Measurements from ENCODE around the gene MGME1. TPM values are rescaled to one million over a fixed set of nuclear protein-coding genes. Genes with fewer than 3 reads are reported as not detected.

MGME1 gene
- total RNA-seq, 4 donors from 2014 or later, result 3.3 to 18.5 (median 5.8) TPM

DNA sequence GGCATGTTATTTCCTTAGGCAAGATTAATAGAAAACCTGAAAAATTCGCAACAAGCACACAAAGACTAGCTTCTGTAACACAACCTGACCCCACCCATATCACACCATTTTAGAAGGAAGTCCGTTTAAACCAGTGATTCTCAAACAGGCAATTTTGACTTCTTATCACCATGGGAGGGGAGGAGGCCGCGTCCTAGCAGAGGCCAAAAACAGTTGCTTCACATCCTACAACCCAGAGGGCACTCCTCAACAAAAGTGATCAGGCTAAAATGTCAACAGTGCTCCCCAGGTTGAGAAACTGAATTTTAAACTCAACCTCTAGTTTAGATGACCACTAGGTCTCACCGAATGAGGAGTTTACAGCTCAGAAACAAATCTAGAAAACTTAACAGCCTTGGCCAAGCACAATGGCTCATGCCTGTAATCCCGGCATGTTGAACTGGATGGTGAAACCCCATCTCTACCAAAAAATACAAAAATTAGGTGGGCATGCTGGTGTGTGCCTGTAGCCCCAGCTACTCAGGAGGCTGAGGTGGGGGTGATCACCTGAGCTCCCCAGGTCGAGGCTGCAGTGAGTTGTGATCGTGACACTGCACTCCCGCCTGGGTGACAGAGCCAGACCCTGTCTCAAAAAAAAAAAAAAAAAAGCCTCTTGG, 3.6 kb upstream of the MGME1 start:
- intact Hi-C loops (cut with DNase I; ENCODE audit: low total_unique reads), result no loop called here
- Histone ChIP-seq H3K27me3 (no peaks in the 10 kb centered on the region), H3K9me3 (no peaks in the 10 kb centered on the region), H3K4me1 (peaks cover under 1 to 4% of the 10 kb centered on the region in 2 donors), H3K36me3 (no peaks in the 10 kb centered on the region), H3K4me3 (peak overlapping the region in 1 of 2 donors; percentile 99), H3K27ac (peak overlapping the region; percentile 1 to 38)
- TF ChIP-seq, protein P1, sequence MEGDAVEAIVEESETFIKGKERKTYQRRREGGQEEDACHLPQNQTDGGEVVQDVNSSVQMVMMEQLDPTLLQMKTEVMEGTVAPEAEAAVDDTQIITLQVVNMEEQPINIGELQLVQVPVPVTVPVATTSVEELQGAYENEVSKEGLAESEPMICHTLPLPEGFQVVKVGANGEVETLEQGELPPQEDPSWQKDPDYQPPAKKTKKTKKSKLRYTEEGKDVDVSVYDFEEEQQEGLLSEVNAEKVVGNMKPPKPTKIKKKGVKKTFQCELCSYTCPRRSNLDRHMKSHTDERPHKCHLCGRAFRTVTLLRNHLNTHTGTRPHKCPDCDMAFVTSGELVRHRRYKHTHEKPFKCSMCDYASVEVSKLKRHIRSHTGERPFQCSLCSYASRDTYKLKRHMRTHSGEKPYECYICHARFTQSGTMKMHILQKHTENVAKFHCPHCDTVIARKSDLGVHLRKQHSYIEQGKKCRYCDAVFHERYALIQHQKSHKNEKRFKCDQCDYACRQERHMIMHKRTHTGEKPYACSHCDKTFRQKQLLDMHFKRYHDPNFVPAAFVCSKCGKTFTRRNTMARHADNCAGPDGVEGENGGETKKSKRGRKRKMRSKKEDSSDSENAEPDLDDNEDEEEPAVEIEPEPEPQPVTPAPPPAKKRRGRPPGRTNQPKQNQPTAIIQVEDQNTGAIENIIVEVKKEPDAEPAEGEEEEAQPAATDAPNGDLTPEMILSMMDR (IDR thresholded peaks at IDR 0.05), result no peak
- TF ChIP-seq POLR2A (IDR thresholded peaks at IDR 0.05), result no peak
- DNase-seq, result no peak

DNA sequence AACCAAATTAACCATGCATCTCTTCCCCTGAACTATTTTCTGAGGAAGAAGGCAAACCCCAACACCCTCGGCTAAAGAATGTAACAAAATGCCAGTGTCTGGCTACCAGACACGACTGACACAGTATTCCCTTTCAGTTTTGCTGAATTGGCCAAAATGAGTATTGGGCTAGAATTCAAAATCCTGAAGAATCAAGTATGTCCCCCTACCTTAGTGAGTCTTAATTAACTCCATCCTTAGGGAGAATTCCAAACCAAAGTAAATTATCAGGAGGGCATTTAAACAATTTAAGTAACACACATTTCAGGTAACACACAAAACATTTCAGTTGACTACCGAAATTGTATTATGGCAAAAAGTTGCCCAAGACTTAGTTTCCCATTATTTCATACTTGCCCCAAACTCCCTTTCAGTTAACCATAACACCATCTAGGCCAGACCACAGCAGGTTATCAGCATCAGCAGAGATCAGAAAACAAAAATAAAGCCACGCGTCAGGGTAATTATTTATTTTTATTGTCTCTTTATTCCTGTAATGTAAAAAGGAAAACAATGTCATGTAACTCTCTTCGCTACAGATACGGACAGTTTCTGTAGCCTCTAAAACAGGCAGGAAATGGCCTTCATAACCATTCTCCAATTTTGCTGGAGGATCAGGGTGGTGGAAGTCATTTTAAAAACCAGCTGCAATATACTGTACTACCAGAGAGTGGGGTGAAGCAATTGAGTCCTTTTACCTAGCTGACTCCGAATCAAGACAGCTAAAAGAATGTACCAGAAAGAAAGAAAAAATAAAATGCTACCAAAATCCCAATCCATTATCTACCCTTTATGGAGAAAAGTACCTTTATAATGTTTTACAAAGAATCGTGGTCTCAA, 2.1 kb upstream of the MGME1 start:
- H3K4me3 ChIP-seq, result peak overlapping the region; percentile 87 to 99
- H3K4me1 ChIP-seq, result peaks cover 4 to 8% of the 10 kb centered on the region in 2 donors
- DNase-seq, result no peak
- H3K36me3 ChIP-seq, result no peaks in the 10 kb centered on the region
- no peaks in the 10 kb centered on the region for H3K27me3 ChIP-seq
- no peaks in the 10 kb centered on the region for H3K9me3 ChIP-seq
- intact Hi-C loops (cut with DNase I; ENCODE audit: low total_unique reads), result no loop called here
- peak overlapping the region; percentile 96 to 98 for H3K27ac ChIP-seq
- no peak for TF ChIP-seq POLR2A (IDR thresholded peaks at IDR 0.05)
- TF ChIP-seq, protein P1 (IDR thresholded peaks at IDR 0.05), result no peak

DNA sequence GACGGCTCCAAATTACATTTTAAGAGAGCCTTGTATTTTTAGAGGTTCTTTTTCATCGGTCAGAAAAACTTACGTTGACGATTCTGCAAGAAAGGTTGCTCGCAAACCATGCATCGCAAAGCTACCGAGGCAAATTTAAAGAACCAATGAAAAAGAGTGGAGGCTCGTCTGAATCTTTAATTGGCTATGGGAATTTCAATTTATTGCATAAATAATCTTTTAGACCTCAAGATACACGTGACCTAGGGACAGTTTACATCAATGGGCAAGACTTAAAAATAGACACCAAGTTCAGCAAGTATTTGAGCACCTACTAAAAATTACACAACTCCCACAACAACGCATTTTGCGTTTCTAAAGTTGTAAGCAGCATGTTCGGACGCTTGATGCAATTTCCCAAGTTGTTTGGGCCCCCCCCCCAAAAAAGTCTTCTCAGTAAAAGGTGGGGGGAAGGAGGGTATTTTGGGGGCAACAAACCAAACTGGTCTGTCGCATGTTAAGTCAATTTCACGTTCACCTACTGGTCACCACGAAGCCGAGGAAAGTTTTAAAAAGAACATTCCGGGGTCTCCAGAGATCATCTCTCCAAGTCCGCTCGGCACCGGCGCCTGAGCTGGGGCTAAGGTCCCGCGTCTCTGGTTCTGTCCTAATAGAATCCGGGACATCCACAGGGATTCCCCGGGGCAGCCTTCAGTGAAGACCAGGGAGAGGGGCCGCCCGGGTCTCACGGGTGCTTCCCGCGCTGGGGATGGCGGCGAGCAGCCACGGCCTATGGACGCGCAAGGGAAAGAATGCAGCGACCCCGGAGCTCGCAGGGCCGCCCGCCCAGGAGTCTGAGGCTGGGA, 1.1 kb upstream of the MGME1 start:
- H3K4me3 ChIP-seq, result peak overlapping the region; percentile 87 to 99
- H3K9me3 ChIP-seq, result no peaks in the 10 kb centered on the region
- no peaks in the 10 kb centered on the region for H3K27me3 ChIP-seq
- H3K4me1 ChIP-seq, result peaks cover 4 to 9% of the 10 kb centered on the region in 2 donors
- no peak for DNase-seq
- TF ChIP-seq POLR2A (IDR thresholded peaks at IDR 0.05), result no peak
- TF ChIP-seq, protein P1 (IDR thresholded peaks at IDR 0.05), result no peak
- H3K27ac ChIP-seq, result peak overlapping the region; percentile 96 to 98
- no peaks in the 10 kb centered on the region for H3K36me3 ChIP-seq
- intact Hi-C loops (cut with DNase I; ENCODE audit: low total_unique reads), result no loop called here

DNA sequence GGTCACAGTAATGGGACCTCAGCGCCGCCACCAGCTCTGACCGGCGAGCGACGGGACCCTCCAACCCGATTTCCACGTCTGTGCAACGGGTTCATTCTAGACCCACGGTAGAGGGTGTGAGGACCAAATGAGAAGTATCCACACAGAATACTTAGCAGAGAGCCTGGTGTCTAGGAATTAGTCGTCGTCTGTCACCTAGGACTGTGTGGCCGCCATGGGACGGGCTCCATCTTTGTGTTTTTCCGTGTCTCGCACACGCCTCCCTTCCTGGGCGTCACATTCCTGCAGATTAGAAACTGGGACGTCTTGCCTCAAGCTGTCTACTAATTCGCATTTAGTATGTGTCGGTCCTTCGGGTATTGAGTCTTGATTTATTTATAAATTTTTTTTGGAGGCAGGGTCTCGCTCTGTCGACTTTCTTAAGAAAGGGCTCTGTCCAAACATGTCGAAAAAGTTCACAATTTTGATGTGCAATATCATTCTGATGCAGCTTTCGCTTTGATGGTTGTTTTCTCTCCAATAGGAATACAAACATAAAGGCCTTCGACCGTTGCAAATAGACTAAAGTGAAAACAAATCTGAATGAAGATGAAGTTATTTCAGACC, 563 bp downstream of the MGME1 start:
- Histone ChIP-seq H3K9me3 (no peaks in the 10 kb centered on the region), H3K36me3 (no peaks in the 10 kb centered on the region), H3K4me1 (peaks cover 4 to 9% of the 10 kb centered on the region in 2 donors), H3K4me3 (peak overlapping the region; percentile 87 to 99), H3K27me3 (no peaks in the 10 kb centered on the region), H3K27ac (peak overlapping the region; percentile 96 to 98)
- intact Hi-C loops (cut with DNase I; ENCODE audit: low total_unique reads), result no loop called here
- TF ChIP-seq, protein P1 (IDR thresholded peaks at IDR 0.05), result no peak
- TF ChIP-seq POLR2A (IDR thresholded peaks at IDR 0.05), result no peak
- no peak for DNase-seq

All from uterus (tissue), 4 donors.